Mesothelial cell of epicardium (in vitro differentiated cells): Measurements from ENCODE around the gene ZBED4. TPM values are rescaled to one million over a fixed set of nuclear protein-coding genes. Genes with fewer than 3 reads are reported as not detected.

Experiments
- DNase-seq, 2 experiments: peaks; one replicate each; pipeline ENCODE4 v3.0.0; 2021; ENCODE audit warnings: low spot score in 2 of 2; ENCODE audit not compliant: unreplicated experiment in 2 of 2
- H3K27ac Mint-ChIP-seq: 2 replicates; pipeline ENCODE4 v1.8.0; 2021; ENCODE audit warnings: mixed read lengths
- H3K27me3 Mint-ChIP-seq: 2 replicates; pipeline ENCODE4 v1.8.0; 2021; ENCODE audit warnings: low read depth, mixed read lengths
- H3K36me3 Mint-ChIP-seq: 2 replicates; pipeline ENCODE4 v1.8.0; 2021; ENCODE audit warnings: mixed read lengths
- H3K4me1 Mint-ChIP-seq: 2 replicates; pipeline ENCODE4 v1.8.0; 2021; ENCODE audit warnings: mixed read lengths
- H3K4me3 Mint-ChIP-seq: 2 replicates; pipeline ENCODE4 v1.8.0; 2021; ENCODE audit warnings: mild to moderate bottlenecking, moderate library complexity, mixed read lengths
- H3K9me3 Mint-ChIP-seq: 2 replicates; pipeline ENCODE4 v1.8.0; 2021; ENCODE audit warnings: mixed read lengths
- CTCF ChIP-seq: fragments of 200-600 bp; sonication (generic); IDR thresholded peaks from one replicate; pipeline ENCODE4 v1.5.0; 2021; ENCODE audit warnings: antibody characterized with exemption; ENCODE audit not compliant: unreplicated experiment
- total RNA-seq: library from RNA; stranded (reverse); gene quantifications from 3 replicates; pipeline ENCODE4 v1.2.1, GENCODE V29; 2021

ZBED4 gene
- total RNA-seq, 1 donor from 2014 or later = 32.6 TPM

- peaks cover 43% of the 10 kb centered on the region for H3K36me3 Mint-ChIP-seq
- no peak for TF ChIP-seq CTCF
- peaks cover 3% of the 10 kb centered on the region for H3K4me1 Mint-ChIP-seq
- no peak overlapping the region for H3K27ac Mint-ChIP-seq
- H3K9me3 Mint-ChIP-seq = peaks cover 32% of the 10 kb centered on the region
- DNase-seq = no peak
- no peak overlapping the region for H3K4me3 Mint-ChIP-seq
- H3K27me3 Mint-ChIP-seq = no peaks in the 10 kb centered on the region
Observed at GRCh38 chr22:49863931-49864330, 10.3 kb downstream of the ZBED4 start.

- H3K4me3 Mint-ChIP-seq = no peak overlapping the region
- no peak overlapping the region for H3K27ac Mint-ChIP-seq
- no peaks in the 10 kb centered on the region for H3K27me3 Mint-ChIP-seq
- no peak for TF ChIP-seq CTCF
- peaks cover 3% of the 10 kb centered on the region for H3K4me1 Mint-ChIP-seq
- DNase-seq = no peak
- peaks cover 45% of the 10 kb centered on the region for H3K9me3 Mint-ChIP-seq
- H3K36me3 Mint-ChIP-seq = peaks cover 55% of the 10 kb centered on the region
Observed at GRCh38 chr22:49865156-49865555, 11.5 kb downstream of the ZBED4 start.

- Mint-ChIP-seq H3K4me3 (no peak overlapping the region), H3K27me3 (no peaks in the 10 kb centered on the region), H3K4me1 (peaks cover 3% of the 10 kb centered on the region), H3K36me3 (peaks cover 60% of the 10 kb centered on the region), H3K9me3 (peaks cover 50% of the 10 kb centered on the region), H3K27ac (no peak overlapping the region)
- DNase-seq = no peak
- no peak for TF ChIP-seq CTCF
Observed at GRCh38 chr22:49866134-49866533, 12.5 kb downstream of the ZBED4 start.

- Mint-ChIP-seq H3K4me1 (peaks cover 3% of the 10 kb centered on the region), H3K36me3 (peaks cover 60% of the 10 kb centered on the region), H3K9me3 (peaks cover 50% of the 10 kb centered on the region), H3K27ac (no peak overlapping the region), H3K27me3 (no peaks in the 10 kb centered on the region), H3K4me3 (no peak overlapping the region)
- DNase-seq = no peak
- TF ChIP-seq CTCF = no peak
Observed at GRCh38 chr22:49866646-49867045, 13.0 kb downstream of the ZBED4 start.

GRCh38 chr22:49867303-49868265 lies 13.9 kb downstream of the ZBED4 start:
- Mint-ChIP-seq H3K4me3 (no peak overlapping the region), H3K4me1 (no peaks in the 10 kb centered on the region), H3K27me3 (no peaks in the 10 kb centered on the region), H3K27ac (no peak overlapping the region), H3K36me3 (peaks cover 67% of the 10 kb centered on the region), H3K9me3 (peaks cover 55% of the 10 kb centered on the region)
- no peak for DNase-seq
- TF ChIP-seq CTCF = no peak
